ENCODE results near the gene ACTR5. TPM values are rescaled to one million over a fixed set of nuclear protein-coding genes. Genes with fewer than 3 reads are reported as not detected.

The ACTR5 gene
- total RNA-seq, 2 donors from 2014 or later: 7.9 to 11.2 TPM

- TF ChIP-seq CTCF (conservative IDR thresholded peaks at IDR 0.05): no peak
- Mint-ChIP-seq H3K4me3 (no peak overlapping the region), H3K9me3 (no peaks in the 10 kb centered on the region), H3K27ac (no peak overlapping the region), H3K36me3 (ENCODE audit: low read depth) (no peaks in the 10 kb centered on the region), H3K27me3 (ENCODE audit: insufficient read depth) (peaks cover 2% of the 10 kb centered on the region), H3K4me1 (no peaks in the 10 kb centered on the region)
- Histone ChIP-seq H3K4me1 (ENCODE audit: control insufficient read depth, insufficient read depth, low read length) (no peaks in the 10 kb centered on the region), H3K9ac (ENCODE audit: extremely low read depth, low read length, poor library complexity, severe bottlenecking) (no peak overlapping the region), H3K27me3 (ENCODE audit: control insufficient read depth, insufficient read depth, low read length, poor library complexity, severe bottlenecking) (no peaks in the 10 kb centered on the region), H3K4me3 (ENCODE audit: low read length) (no peak overlapping the region), H3K27ac (ENCODE audit: low read depth, low read length) (no peak overlapping the region), H3K9me3 (ENCODE audit: control insufficient read depth, low read length) (no peaks in the 10 kb centered on the region), H3K36me3 (ENCODE audit: control insufficient read depth, insufficient read depth, low read length) (no peaks in the 10 kb centered on the region)
- no peak for DNase-seq
- 91 to 94% methylated on average over 6 to 7 of the region's 7 CpGs for WGBS, 2 experiments (ENCODE audit: insufficient coverage in 1 of 2, insufficient read length in 1 of 2)
Observed at GRCh38 chr20:38787870-38788269, 39.6 kb downstream of the ACTR5 start.

GRCh38 chr20:38789503-38790199 lies 41.4 kb downstream of the ACTR5 start:
- Mint-ChIP-seq H3K9me3 (no peaks in the 10 kb centered on the region), H3K4me1 (no peaks in the 10 kb centered on the region), H3K36me3 (ENCODE audit: low read depth) (no peaks in the 10 kb centered on the region), H3K27ac (no peak overlapping the region), H3K4me3 (no peak overlapping the region), H3K27me3 (ENCODE audit: insufficient read depth) (peaks cover 2% of the 10 kb centered on the region)
- WGBS, 2 experiments (ENCODE audit: insufficient coverage in 1 of 2, insufficient read length in 1 of 2): 87 to 93% methylated on average over 3 to 7 of the region's 7 CpGs
- DNase-seq: no peak
- H3K9me3 ChIP-seq (ENCODE audit: control insufficient read depth, low read length): no peaks in the 10 kb centered on the region
- no peaks in the 10 kb centered on the region for H3K4me1 ChIP-seq (ENCODE audit: control insufficient read depth, insufficient read depth, low read length)
- TF ChIP-seq CTCF (conservative IDR thresholded peaks at IDR 0.05): no peak
- H3K27ac ChIP-seq (ENCODE audit: low read depth, low read length): no peak overlapping the region
- no peak overlapping the region for H3K9ac ChIP-seq (ENCODE audit: extremely low read depth, low read length, poor library complexity, severe bottlenecking)
- no peaks in the 10 kb centered on the region for H3K36me3 ChIP-seq (ENCODE audit: control insufficient read depth, insufficient read depth, low read length)
- no peak overlapping the region for H3K4me3 ChIP-seq (ENCODE audit: low read length)
- no peaks in the 10 kb centered on the region for H3K27me3 ChIP-seq (ENCODE audit: control insufficient read depth, insufficient read depth, low read length, poor library complexity, severe bottlenecking)

- no peaks in the 10 kb centered on the region for H3K27me3 ChIP-seq (ENCODE audit: control insufficient read depth, insufficient read depth, low read length, poor library complexity, severe bottlenecking)
- Mint-ChIP-seq H3K4me3 (no peak overlapping the region), H3K4me1 (no peaks in the 10 kb centered on the region), H3K27ac (no peak overlapping the region), H3K36me3 (ENCODE audit: low read depth) (no peaks in the 10 kb centered on the region), H3K9me3 (no peaks in the 10 kb centered on the region), H3K27me3 (ENCODE audit: insufficient read depth) (peaks cover 2% of the 10 kb centered on the region)
- DNase-seq: peak; percentile 82
- no peak overlapping the region for H3K4me3 ChIP-seq (ENCODE audit: low read length)
- H3K36me3 ChIP-seq (ENCODE audit: control insufficient read depth, insufficient read depth, low read length): no peaks in the 10 kb centered on the region
- no peak overlapping the region for H3K9ac ChIP-seq (ENCODE audit: extremely low read depth, low read length, poor library complexity, severe bottlenecking)
- no peak overlapping the region for H3K27ac ChIP-seq (ENCODE audit: low read depth, low read length)
- WGBS, 2 experiments (ENCODE audit: insufficient coverage in 1 of 2, insufficient read length in 1 of 2): 53 to 93% methylated on average over 4 to 16 of the region's 16 CpGs
- no peaks in the 10 kb centered on the region for H3K9me3 ChIP-seq (ENCODE audit: control insufficient read depth, low read length)
- H3K4me1 ChIP-seq (ENCODE audit: control insufficient read depth, insufficient read depth, low read length): no peaks in the 10 kb centered on the region
- TF ChIP-seq CTCF (conservative IDR thresholded peaks at IDR 0.05): peak; percentile 82
Observed at GRCh38 chr20:38790200-38791053, 42.2 kb downstream of the ACTR5 start.
